ENCODE data around the gene SYNPR. TPM values are rescaled to one million over a fixed set of nuclear protein-coding genes. Genes with fewer than 3 reads are reported as not detected.

Gene SYNPR
- total RNA-seq, 6 experiments from 2014 or later = not detected

GRCh38 chr3:63482341-63482740 is 204.2 kb downstream of the SYNPR start:
- Mint-ChIP-seq H3K27me3 (ENCODE audit: insufficient read depth) (peaks cover 2% of the 10 kb centered on the region; the same call in 1 of the 2 replicates), H3K9me3 (no peaks in the 10 kb centered on the region), H3K4me3 (no peak overlapping the region), H3K36me3 (ENCODE audit: low read depth) (no peaks in the 10 kb centered on the region), H3K27ac (no peak overlapping the region), H3K4me1 (ENCODE audit: low read depth) (no peaks in the 10 kb centered on the region)
- DNase-seq = no peak
- TF ChIP-seq CTCF (IDR thresholded peaks at IDR 0.05) = no peak

DNA sequence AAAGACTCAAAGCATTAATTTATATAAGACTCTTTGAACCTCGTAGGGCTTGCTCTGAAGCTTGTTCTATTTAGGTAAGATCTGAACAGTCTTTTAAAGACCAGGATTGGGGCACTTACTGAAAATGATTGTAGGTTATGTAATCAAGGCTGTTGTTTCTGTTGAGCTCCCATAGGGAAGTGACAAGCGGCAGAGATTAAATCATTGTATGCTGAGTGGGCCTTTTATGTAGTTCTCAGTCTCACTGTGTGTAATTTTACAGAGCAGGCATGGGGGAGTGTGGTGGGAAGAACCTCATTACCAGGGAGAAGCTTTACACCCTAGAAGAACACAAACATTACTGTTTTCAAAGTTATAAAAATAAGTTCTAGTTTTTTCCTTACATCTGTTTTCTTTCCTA is 214.4 kb downstream of the SYNPR start:
- Mint-ChIP-seq H3K4me3 (no peak overlapping the region), H3K36me3 (ENCODE audit: low read depth) (no peaks in the 10 kb centered on the region), H3K27me3 (ENCODE audit: insufficient read depth) (no peaks in the 10 kb centered on the region)

DNA sequence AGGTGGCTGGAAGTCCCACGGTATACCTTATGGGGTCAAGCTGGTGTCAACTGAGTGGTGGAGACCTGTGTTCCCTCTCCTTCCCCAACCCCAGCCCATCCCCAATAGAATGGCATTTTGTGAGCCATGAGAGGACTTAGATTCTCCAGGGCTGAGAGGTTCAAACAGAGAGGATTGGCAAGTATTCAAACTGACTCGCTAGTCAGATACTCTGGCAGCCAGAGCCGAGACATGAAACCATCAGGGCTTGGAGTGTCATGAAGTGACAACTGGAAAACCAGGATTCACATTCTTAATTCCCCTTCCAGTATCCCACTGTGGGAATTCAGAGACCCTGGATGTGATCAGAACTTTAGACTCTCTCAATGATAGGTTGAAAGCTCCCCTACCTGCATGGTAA is 215.0 kb downstream of the SYNPR start:
- DNase-seq = no peak
- Mint-ChIP-seq H3K27ac (no peak overlapping the region), H3K9me3 (no peaks in the 10 kb centered on the region), H3K4me1 (ENCODE audit: low read depth) (no peaks in the 10 kb centered on the region), H3K36me3 (ENCODE audit: low read depth) (no peaks in the 10 kb centered on the region), H3K27me3 (ENCODE audit: insufficient read depth) (no peaks in the 10 kb centered on the region), H3K4me3 (no peak overlapping the region)
- no peak for TF ChIP-seq CTCF (IDR thresholded peaks at IDR 0.05)

More for the DNA sequence above, 214.4 kb downstream of the SYNPR start:
- no peak for TF ChIP-seq CTCF (IDR thresholded peaks at IDR 0.05)
- H3K9me3 Mint-ChIP-seq = no peaks in the 10 kb centered on the region
- no peak for DNase-seq
- no peaks in the 10 kb centered on the region for H3K4me1 Mint-ChIP-seq (ENCODE audit: low read depth)
- H3K27ac Mint-ChIP-seq = no peak overlapping the region

DNA sequence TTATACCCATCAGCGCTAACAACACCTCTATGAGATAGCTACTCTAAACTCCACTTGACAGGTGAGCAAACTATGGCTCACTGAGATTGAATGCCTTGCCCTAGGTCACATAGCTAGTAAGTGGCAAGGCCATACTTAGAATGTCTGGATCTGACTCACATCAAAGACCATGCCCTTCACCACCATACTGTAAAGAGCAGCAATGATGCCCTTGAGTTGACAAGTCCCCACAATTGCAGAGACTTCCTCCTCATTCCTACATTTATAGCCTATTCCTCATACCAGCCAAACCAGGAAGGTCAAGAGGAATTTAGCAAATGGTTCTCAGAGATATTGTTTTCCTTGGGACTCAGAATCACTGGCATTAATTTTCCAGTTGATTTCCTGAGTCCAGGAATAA is 216.5 kb downstream of the SYNPR start:
- H3K27me3 Mint-ChIP-seq (ENCODE audit: insufficient read depth) = peaks cover 1% of the 10 kb centered on the region; the same call in 1 of the 2 replicates
- TF ChIP-seq CTCF (IDR thresholded peaks at IDR 0.05) = no peak
- H3K9me3 Mint-ChIP-seq = no peaks in the 10 kb centered on the region
- H3K36me3 Mint-ChIP-seq (ENCODE audit: low read depth) = no peaks in the 10 kb centered on the region
- no peak overlapping the region for H3K27ac Mint-ChIP-seq
- no peak for DNase-seq
- no peak overlapping the region for H3K4me3 Mint-ChIP-seq
- no peaks in the 10 kb centered on the region for H3K4me1 Mint-ChIP-seq (ENCODE audit: low read depth)

DNA sequence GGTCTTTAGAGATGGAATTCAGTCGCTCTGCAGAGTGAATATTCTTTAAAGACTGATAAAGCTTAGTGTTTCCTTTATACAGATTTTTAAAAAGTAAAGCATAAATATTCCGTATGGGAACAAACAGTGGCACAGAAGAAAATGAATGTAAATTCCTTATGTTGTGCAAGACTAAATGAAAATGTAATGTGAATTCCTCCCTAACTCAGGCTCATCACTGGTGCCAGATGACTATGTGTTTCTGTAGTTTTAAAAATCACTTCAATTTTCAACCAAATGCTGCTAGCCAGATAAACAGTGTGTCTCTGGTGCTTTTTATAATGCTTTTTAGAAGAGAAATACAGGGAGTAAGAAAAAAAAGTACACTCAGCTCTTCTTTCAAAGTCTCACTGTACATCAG is 219.5 kb downstream of the SYNPR start:
- no peak for TF ChIP-seq CTCF (IDR thresholded peaks at IDR 0.05)
- Mint-ChIP-seq H3K36me3 (ENCODE audit: low read depth) (no peaks in the 10 kb centered on the region), H3K4me1 (ENCODE audit: low read depth) (no peaks in the 10 kb centered on the region), H3K4me3 (no peak overlapping the region), H3K27me3 (ENCODE audit: insufficient read depth) (peaks cover 1% of the 10 kb centered on the region; the same call in 1 of the 2 replicates), H3K9me3 (no peaks in the 10 kb centered on the region), H3K27ac (no peak overlapping the region)
- no peak for DNase-seq

- no peak for TF ChIP-seq CTCF (IDR thresholded peaks at IDR 0.05)
- H3K27me3 Mint-ChIP-seq (ENCODE audit: insufficient read depth) = peaks cover 4% of the 10 kb centered on the region; the same call in 1 of the 2 replicates
Observed at GRCh38 chr3:63500196-63500595, 222.1 kb downstream of the SYNPR start.

More at GRCh38 chr3:63500196-63500595, 222.1 kb downstream of the SYNPR start:
- Mint-ChIP-seq H3K4me1 (ENCODE audit: low read depth) (no peaks in the 10 kb centered on the region), H3K27ac (no peak overlapping the region), H3K36me3 (ENCODE audit: low read depth) (no peaks in the 10 kb centered on the region), H3K4me3 (no peak overlapping the region), H3K9me3 (no peaks in the 10 kb centered on the region)
- DNase-seq = no peak
